ENCODE results near the gene PEX16.
"Not testable (repeated sequence)": the region's sequence is repeated elsewhere in the genome, so short reads cannot be mapped to it uniquely, and the experiment has no call there.

PEX16 gene

GRCh38 chr11:45918331-45918941 lies 759 bp upstream of the PEX16 start:
- DNase-seq (ENCODE audit: low read depth in 2 of 2): peak; percentile 27 to 34

GRCh38 chr11:45917286-45917622 lies 423 bp downstream of the PEX16 start:
- DNase-seq (ENCODE audit: low read depth in 2 of 2): no peak

DNA sequence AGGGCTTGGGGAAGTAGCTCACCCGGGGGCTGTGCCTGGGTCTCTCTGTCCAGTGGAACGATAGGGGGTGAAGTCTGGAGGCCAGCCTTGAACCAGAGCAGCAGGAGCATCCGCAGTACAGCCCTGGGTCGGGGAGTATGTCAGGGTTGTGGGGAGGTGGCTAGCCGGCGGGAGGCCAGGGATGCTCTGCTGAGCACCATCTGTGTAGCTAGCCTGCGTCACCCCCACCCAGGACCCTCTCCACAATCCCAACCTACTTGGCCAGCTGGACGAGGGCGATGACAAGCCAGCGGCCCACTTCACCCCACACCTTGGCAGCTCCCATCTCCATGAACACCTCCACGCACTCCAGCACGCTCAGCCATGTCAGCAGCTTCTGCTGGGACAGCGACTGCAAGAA lies 2.2 kb downstream of the PEX16 start:
- no peak for DNase-seq (ENCODE audit: low read depth in 2 of 2)

- DNase-seq (ENCODE audit: low read depth in 2 of 2): no peak
Measured at GRCh38 chr11:45913942-45914635, 3.6 kb downstream of the PEX16 start.

- DNase-seq (ENCODE audit: low read depth in 2 of 2): no peak
Measured at GRCh38 chr11:45913514-45913913, 4.2 kb downstream of the PEX16 start.

GRCh38 chr11:45910623-45911022 lies 7.1 kb downstream of the PEX16 start:
- DNase-seq (ENCODE audit: low read depth in 2 of 2): no peak

DNA sequence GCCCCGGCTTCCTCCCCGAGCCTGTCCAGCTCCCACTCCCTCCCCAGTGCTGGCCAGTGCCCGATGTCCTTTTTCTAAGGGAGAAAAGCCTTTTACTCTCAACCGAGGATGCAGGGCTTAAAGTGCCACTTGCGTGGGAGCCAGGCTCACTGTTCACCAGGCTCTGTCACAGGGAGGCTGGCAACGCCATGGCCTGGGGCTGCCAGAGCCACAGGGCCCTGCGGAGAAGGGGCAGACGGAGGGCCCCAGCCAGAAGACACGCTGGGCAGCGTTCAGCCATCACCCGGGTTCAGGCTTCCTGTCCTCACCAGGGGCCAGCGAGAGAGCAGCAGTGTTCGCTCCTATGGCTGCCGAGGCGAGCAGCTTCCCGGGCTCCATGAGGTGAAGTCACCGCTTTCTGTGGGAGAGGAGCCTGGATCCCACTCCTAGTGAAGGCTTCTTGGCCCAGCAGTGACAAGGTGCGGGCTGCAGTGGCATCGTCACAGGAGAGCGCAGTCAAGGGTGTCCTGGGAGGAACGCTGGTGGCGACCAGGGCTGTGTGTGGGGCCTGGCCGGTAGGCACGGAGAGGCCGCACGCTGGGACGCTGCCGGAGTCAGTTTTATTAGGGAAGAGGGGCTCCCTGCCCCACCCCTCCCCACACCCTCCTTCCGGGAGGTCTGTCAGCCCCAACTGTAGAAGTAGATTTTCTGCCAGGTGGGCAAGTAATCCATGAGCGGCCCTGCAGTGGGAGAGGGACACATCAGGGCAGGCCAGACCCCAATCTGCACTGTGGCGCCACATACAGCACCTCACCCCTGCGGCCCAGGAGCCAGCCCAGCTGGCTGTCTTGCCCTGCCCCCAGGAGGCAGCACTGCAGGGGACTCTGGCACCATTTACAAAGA lies 7.8 kb downstream of the PEX16 start:
- no peak for DNase-seq (ENCODE audit: low read depth in 2 of 2)

- no peak for DNase-seq (ENCODE audit: low read depth in 2 of 2)
Measured at GRCh38 chr11:45907911-45908370, 9.7 kb downstream of the PEX16 start.

- DNase-seq (ENCODE audit: low read depth in 2 of 2): no peak
Measured at GRCh38 chr11:45906965-45907611, 10.6 kb downstream of the PEX16 start, which contains the start of gene FREY1. FREY1 (minus strand) TSS chr11:45907271; CDS start chr11:45907245, 26 bp downstream.

DNA sequence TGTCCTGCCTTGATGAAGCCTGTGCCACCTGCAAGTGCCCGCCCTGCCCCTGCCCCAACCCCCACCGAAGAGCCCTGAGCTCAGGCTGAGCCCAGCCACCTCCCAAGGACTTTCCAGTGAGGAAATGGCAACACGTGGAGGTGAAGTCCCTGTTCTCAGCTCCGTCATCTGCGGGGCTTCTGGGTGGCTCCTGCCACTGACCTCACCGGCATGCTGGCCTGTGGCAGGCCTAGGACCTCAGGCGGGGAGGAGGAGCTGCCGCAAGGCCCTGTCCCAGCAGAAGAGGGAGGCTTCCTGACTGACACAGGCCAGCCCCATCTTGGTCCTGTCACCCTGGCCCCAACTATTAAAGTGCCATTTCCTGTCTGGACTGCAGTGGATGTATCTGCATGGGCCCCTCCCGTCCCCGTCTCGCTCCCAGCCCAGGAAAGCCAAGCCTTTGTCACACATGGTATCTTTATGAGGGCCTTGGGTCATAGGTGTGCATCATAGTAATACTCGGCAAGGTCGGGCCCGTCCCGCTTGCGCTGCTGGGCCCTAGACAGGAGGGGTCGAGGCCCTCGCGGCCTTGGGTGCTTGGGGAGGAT lies 11.5 kb downstream of the PEX16 start:
- no peak for DNase-seq (ENCODE audit: low read depth in 2 of 2)

GRCh38 chr11:45905576-45905975 lies 12.1 kb downstream of the PEX16 start:
- not testable (repeated sequence) for DNase-seq (ENCODE audit: low read depth in 2 of 2)

GRCh38 chr11:45905095-45905494 lies 12.6 kb downstream of the PEX16 start:
- no peak for DNase-seq (ENCODE audit: low read depth in 2 of 2)

- DNase-seq (ENCODE audit: low read depth in 2 of 2): no peak
Measured at GRCh38 chr11:45904309-45904915, 13.3 kb downstream of the PEX16 start.

- no peak for DNase-seq (ENCODE audit: low read depth in 2 of 2)
Measured at GRCh38 chr11:45902452-45903380, 15.0 kb downstream of the PEX16 start.

- DNase-seq (ENCODE audit: low read depth in 2 of 2): no peak
Measured at GRCh38 chr11:45901626-45902025, 16.1 kb downstream of the PEX16 start.

- DNase-seq (ENCODE audit: low read depth in 2 of 2): no peak
Measured at GRCh38 chr11:45900916-45901617, 16.6 kb downstream of the PEX16 start.

- not testable (repeated sequence) for DNase-seq (ENCODE audit: low read depth in 2 of 2)
Measured at GRCh38 chr11:45900175-45900800, 17.4 kb downstream of the PEX16 start.

DNA sequence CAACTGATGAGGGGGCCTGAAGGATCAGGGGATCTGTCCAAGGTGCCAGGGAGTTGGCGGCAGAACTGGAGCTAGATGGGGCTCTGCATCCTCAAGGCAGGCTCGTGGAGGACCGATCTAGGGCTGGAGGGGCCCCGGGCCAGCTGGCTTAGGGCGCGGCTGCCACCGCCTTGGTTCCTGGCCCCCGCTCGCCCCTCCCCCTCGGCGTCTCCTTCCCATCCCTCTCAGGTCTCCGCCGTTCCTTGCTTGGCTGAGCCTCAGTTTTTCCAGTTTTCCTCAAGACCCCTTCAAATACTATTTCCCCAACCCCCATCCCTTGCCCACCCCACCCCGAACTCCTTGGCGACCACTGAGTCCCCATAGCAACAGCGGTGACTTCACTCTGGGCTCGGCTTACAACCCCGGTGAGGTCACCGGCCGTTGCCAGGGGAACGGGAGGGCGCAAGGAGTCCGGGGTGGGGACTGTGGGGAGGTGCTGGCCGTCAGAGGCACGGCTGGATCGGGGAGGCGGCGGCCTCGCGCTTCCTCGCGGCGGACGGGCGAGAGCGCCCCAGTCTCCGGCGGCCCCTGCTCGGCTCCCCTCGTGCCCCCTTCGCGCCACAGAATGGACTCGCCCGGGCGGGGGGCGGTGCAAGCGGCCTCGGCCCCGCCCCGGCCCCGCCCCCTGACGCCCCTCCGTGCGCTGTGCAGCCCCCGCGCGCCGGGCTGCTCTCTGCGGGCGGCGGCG lies 18.1 kb downstream of the PEX16 start:
- peak; percentile 69 for DNase-seq (ENCODE audit: low read depth in 2 of 2)

Data from fibroblast of skin of left quadriceps (primary cell).